Astrocyte (in vitro differentiated cells and primary cell): ENCODE measurements around the gene MICALL2.

Experiments
- CTCF ChIP-seq: IDR thresholded peaks from 2 replicates; pipeline ENCODE4 v1.5.1; 2011; ENCODE audit warnings: low read depth, mild to moderate bottlenecking, inconsistent platforms, low read length, moderate library complexity; ENCODE audit not compliant: insufficient read depth
- EZH2 ChIP-seq: IDR thresholded peaks from 2 replicates; pipeline ENCODE4 v1.6.1; 2012; ENCODE audit warnings: mild to moderate bottlenecking, low read length, inconsistent platforms; ENCODE audit not compliant: insufficient read depth

DNA sequence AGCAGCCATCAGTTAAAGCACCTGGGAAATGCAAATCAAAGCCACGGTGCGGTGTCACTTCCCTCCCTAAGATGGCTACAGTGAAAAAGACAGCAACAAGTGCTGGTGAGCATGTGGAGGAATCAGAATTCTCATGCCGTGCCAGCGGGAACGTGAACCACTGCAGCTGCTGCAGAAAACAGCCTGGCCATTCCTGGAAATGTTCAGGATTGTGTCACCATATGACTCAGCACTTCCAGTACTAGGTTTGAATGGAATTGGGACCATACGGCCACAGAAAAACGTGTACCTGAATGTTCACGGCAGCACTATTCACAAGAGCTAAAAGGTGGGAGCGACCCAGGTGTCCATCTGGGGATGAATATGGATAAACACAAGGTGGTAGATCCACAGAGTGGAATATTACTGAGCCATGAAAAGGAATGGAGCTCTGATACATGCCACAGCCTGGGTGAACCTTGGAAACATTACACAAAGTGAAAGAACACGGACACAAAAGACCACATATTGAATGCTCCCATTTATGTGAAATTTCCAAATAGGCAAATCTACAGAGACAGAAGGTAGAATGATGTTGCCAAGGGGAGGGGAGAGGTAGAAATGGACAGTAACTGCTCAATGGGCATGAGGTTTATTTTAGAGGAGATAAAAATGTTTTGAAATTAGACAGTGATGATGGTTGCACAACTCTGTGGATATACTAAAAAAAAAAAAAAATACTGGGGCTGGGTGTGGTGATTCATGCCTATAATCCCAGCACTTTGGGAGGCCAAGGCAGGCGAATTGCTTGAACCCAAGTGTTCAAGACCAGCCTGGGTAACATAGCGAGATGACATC is 61.6 kb downstream of the MICALL2 start:
- TF ChIP-seq CTCF (no peak), EZH2 (no peak)
